Activated CD8-positive, alpha-beta memory T cell treated with anti-CD3 and anti-CD28 coated beads, Interleukin-2, amount 50 U/mL, for 1 hour (primary cell): ENCODE measurements around the gene POLR3GL.
A peak's percentile ranks its signal among the peaks of the same experiment; 100 is the strongest.

Source experiments
- DNase-seq: peaks from one replicate; pipeline ENCODE4 v3.0.0-alpha.2; 2020; ENCODE audit errors: extremely low read depth

The POLR3GL gene

DNA sequence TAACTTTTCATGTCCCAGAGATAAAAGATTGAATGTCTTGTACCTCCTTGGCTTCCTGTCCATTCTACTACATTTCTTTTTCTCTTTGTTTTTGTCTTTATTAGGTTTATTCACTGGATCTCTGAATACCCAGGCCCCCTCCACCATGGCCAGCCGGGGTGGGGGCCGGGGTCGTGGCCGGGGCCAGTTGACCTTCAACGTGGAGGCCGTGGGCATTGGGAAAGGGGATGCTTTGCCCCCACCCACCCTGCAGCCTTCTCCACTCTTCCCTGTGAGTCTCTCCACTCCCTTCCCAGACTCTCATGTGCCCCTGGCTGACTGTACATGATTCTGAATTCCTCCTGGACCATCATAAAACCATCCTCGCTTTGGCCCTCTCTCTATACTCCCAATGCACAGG lies 10.2 kb downstream of the POLR3GL start:
- no peak for DNase-seq

DNA sequence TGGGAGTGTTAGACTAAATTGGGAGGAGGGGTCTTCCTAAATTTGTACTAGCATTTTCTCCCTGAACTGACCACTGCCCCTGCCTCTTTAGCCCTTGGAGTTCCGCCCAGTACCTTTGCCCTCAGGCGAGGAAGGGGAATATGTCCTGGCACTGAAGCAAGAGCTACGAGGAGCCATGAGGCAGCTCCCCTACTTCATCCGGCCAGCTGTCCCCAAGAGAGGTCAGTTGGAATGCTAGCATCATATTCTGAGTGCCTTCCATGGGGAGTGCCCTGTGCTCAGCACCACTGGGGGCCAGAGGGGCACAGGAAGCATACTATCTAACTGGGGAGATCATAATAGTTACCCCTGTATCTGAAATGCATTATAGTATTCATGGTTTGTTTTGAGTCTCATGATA lies 10.7 kb downstream of the POLR3GL start:
- no peak for DNase-seq

DNA sequence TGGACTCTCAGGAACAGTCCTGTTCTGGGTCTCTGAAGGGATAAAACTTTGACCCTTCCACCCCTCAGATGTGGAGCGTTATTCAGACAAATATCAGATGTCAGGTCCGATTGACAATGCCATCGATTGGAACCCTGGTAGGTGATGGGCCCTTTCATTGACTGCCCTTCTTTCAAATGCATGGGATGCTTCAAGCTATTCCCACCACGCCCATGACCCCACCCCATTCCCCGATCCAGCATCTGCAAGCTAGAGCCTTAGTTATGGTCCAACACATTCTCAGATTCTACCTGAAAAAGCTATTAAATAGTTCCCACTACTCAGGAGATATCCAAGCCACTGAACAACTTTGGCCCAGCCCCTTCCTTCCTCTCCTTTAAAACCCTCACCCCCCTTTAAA lies 12.5 kb downstream of the POLR3GL start:
- DNase-seq = no peak

DNA sequence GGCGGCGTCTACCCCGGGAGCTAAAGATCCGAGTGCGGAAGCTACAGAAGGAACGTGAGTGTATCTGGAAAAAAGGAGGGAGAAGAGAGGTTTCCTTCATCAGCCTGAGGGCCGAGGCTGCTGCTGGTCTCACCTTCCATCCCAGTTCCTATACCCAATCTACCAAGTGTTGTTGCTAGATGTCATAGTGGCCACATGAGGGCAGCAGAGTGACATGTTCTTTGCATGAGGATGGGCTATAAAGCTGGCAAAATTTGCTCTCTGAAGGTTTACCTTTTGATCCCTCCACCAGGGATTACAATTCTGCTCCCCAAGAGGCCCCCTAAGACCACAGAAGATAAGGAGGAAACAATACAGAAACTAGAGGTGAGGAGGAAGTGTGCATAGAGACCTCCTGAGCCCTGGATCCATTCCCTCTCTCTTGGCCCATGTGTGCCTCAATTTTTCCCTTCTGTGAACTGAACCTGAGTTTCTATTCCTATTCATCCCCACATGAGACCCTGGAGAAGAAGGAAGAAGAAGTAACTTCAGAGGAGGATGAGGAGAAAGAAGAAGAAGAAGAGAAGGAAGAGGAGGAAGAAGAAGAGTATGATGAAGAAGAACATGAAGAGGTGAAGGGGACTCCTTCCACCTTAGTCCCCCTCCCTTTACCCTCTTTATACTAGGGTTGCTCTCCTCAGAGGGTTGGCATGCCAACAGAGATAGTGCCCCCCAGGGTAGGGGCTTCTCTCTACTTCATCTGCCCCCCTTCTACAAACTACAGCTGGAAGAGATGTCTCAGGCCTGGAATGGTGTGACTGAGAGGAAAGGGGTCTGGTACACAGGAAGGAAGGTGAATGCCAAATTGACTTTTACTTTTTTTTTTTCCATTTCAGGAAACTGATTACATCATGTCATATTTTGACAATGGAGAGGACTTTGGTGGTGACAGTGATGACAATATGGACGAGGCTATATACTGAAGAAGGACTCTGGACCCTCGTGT lies 13.3 kb downstream of the POLR3GL start:
- peak; percentile 50 for DNase-seq

DNA sequence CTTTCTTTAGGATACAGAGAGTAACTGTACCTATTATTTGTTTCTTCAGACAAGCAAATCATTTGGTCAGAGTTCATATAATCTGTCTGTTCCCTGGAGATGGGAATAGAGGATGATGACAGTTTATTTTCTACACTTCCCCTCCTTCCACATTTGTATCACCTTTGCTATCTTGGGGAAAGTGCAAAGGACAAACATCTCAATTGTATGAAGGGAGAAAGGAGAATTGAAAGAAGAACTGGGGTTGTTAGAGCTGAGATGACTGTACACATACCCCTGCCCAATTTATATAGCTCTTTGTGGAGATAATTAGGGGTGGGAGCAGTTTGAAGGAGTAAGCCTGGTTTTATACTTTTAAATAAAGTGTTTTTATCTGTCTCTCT lies 14.0 kb downstream of the POLR3GL start:
- no peak for DNase-seq

- peak; percentile 59 for DNase-seq
These were observed 14.6 kb downstream of the POLR3GL start for GRCh38 chr1:145978854-145979745.

DNA sequence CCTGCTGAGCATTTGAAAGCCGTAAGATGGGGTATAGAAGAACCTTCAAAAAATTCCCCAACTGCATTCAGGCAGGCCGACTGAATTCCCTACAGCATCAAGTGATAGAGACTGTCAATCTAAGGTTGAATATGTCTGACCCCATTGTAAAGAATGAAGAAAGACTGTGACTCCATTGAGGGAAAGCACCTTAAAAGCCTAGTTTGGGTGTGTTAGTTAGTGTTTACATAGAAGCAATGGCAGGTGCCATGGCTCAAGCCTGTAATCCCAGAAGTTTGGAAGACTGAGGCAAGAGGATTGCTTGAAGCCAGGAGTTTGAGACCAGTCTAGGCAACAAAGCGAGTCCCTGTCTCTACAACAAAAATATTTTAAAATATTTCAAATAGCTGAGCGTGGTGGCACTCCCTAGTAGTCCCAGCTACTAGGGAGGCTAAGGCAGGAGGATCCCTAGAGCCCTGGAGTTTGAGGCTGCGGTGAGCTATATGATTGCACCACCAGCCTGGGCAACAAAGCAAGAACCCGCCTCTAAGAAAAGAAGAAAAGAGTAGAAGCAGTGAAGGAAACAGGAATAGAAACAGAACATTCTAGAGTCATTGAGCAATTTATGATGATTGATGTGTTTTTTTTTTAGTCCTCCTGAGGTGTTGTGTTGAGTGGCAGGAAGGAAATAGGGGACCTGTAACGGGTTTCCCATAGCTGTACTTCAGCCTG lies 15.4 kb downstream of the POLR3GL start:
- DNase-seq = no peak

DNA sequence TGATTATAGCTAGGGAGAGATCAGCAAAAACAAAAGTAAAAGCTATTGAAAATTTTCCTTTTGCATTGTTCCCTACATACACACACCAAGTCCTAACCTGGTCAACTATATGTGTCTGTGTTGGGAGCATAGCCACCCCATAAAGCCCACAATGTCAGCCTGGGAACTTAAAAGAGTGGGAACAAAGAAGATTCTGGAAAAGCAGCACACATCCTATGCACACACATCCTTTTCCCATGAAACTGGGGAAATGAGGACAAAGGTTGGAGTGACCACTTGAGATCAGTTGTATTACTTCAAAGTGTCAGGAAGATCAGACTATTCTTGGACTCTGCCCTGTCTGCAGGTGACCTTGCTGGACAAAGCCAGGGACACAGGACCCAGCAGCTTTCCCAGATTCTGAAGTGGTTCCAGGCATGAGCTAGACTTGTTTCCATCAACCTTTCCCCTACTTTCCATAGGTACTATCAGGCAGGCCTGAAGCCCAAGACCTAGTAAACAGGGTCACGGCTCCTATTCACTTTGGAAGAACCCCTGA lies 16.0 kb downstream of the POLR3GL start:
- no peak for DNase-seq

DNA sequence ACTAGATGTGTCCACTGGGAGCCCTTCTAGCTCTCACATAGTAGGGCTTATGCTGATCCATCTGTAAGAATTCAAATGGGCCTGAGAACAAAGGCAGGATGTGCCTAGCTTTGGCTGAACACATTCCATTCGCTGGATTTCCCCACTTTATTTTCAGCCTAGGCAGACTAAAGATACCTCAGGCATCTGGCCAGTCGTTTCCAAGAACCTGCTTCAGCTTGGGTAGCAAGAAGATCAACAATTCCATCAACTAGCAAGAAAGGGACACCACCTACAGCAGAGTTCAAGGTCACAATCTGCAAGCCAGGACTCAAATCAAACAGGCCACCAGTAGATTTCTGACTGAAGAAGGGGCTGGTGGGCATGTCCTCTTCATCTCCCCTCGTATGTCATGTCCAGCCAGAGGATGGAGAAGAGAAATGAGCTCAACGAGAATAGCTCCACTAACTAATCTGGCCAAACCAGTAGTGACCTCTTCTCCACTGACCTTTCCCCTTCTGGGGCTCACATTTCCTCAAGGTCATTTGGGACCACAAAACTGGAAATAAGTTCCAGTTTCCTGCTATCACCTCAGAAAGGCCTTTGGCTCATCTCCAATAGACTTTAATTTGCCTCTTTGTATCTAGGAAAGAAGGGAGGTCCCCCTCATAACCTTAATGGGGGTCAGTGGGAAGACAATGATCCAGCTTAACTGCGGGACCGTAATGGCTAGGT lies 17.7 kb downstream of the POLR3GL start:
- no peak for DNase-seq

- no peak for DNase-seq
These were observed 18.8 kb downstream of the POLR3GL start for GRCh38 chr1:145983206-145983675.

DNA sequence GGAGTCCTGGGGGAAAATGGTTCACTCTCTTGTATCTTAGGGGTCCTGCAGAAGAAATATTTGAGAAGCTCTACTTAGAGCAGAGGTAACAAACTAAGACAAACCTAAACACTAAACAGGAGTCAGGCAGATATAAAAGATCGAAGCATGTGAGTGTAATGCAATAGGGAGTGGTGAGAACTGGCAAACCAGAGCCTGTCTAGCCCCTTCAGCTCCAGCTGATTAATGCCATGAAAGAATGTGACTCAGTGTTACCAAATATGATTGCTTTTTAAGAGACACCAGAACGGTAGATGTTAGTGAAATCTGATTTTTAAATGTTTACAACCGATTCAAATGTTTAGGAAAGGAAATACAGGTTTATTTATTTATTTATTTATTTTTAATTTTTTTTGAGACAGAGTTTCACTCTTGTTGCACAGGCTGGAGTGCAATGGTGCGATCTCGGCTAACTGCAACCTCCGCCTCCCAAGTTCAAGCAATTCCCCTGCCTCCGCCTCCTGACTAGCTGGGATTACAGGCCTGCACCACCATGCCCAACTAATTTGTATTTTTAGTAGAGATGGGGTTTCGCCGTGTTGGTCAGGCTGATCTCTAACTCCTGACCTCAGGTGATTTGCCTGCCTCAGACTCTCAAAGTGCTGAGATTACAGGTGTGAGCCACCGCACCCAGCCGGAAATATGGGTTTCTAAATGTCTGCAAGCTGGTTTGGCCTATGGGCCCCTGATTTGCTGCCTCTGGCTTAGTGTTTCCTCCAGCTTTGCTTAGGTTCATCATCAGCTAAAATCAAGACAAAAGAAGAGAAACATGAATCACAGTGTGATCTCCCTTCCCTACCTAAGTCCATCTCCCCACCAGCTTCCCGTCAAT lies 19.7 kb downstream of the POLR3GL start:
- no peak for DNase-seq

GRCh38 chr1:145985129-145985501 lies 20.6 kb downstream of the POLR3GL start:
- DNase-seq = no peak

GRCh38 chr1:145985502-145986439 lies 21.3 kb downstream of the POLR3GL start:
- DNase-seq = no peak

DNA sequence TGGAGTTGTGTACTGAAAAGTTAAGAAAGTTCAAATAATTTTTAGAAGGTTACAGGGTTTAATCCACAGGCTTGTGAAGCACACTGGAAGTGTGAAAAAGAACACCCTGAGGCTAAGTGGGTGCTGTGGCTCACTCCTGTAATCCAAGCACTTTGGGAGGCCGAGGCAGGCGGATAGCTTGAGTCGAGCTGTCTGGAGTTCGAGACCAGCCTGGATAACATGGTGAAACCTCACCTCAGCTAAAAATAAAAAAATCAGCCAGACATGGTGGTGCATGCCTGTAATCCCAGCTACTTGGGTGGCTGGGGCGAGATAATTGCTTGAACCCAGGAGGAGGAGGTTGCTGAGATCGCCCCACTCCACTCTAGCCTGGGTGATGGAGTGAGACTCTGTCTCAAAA lies 22.1 kb downstream of the POLR3GL start:
- DNase-seq = no peak

- no peak for DNase-seq
These were observed 23.4 kb downstream of the POLR3GL start for GRCh38 chr1:145987926-145988325.

DNA sequence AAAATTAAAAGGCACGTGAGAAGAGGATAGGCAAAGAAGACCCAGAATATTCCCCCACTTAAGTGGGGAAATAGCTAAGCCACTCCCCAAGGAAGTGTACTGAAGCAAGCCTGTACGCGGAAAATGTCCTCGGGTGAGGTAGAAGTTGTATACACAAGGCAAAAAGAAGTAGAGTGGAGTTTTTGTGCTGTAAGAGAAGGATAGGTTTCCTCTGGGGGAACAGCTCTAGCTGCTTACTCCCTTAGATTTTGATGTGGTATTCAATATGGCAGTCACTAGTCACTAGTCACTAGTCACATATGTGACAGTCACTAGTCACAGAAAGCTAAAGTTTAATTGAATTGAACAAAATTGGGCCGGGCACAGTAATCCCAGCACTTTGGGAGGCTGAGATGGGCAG lies 24.3 kb downstream of the POLR3GL start:
- no peak for DNase-seq

GRCh38 chr1:145990249-145990855 lies 25.9 kb downstream of the POLR3GL start:
- DNase-seq = no peak

- no peak for DNase-seq
These were observed 27.4 kb downstream of the POLR3GL start for GRCh38 chr1:145991735-145992412.
